Upper lobe of left lung (tissue), 4 donors: Measurements from ENCODE around the gene CC2D1B.

Experiments
- POLR2A ChIP-seq, 4 donors: fragments of 450-650 bp; IDR thresholded peaks; one replicate each; pipeline ENCODE4 v1.5.1; 2016 to 2017; ENCODE audit warnings: antibody characterized with exemption in 4 of 4, mild to moderate bottlenecking in 2 of 4
- TF ChIP-seq, protein P1 (sequence below), 6 experiments: fragments of 450-650 bp in 4 of 6; fragments of 200-600 bp in 2 of 6; sonication (generic) in 2 of 6; IDR thresholded peaks; one replicate each; pipeline ENCODE4 v1.5.1; 2016 to 2019; ENCODE audit warnings: antibody characterized with exemption in 6 of 6

DNA sequence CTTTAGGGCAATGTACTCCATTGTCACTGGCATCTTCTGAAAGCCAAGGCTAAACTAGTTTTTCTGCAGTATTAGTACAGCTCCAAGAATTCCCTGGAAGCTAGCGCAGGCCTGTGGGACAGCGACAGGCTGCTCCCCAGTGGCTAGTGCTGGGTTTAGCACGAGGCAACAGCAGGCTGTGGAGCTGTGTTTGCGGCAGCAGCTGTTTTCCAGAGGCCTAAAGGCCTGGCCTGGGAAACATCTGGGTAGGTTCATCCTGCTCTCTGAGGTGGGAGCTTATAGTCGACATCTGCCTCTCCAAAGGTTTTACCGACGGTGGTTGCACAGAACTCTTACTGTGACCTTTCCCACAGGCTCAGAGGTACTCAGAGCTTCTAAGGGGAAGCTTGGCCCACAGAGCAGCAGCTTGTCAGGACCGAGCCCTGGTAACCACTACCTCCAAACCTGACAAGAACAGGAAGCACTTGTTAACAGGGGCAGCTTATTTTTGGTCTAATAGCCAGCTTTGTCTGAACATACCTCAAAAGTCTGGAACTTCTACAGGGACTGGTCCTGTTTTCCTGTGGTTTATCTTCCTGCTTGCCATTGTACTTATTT, 17.2 kb downstream of the CC2D1B start:
- TF ChIP-seq POLR2A (IDR thresholded peaks at IDR 0.05) = no peak
- TF ChIP-seq, protein P1, sequence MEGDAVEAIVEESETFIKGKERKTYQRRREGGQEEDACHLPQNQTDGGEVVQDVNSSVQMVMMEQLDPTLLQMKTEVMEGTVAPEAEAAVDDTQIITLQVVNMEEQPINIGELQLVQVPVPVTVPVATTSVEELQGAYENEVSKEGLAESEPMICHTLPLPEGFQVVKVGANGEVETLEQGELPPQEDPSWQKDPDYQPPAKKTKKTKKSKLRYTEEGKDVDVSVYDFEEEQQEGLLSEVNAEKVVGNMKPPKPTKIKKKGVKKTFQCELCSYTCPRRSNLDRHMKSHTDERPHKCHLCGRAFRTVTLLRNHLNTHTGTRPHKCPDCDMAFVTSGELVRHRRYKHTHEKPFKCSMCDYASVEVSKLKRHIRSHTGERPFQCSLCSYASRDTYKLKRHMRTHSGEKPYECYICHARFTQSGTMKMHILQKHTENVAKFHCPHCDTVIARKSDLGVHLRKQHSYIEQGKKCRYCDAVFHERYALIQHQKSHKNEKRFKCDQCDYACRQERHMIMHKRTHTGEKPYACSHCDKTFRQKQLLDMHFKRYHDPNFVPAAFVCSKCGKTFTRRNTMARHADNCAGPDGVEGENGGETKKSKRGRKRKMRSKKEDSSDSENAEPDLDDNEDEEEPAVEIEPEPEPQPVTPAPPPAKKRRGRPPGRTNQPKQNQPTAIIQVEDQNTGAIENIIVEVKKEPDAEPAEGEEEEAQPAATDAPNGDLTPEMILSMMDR (IDR thresholded peaks at IDR 0.05) = no peak
